SK-N-SH (cell line): ENCODE results near the gene CDC14B. TPM values are rescaled to one million over a fixed set of nuclear protein-coding genes. Genes with fewer than 3 reads are reported as not detected.

ENCODE experiments used
- CTCF ChIA-PET: fragments of 300-600, 350-600 bp; formaldehyde crosslinking; extraction: SDS; loops from one replicate; lab custom pipeline; 2021; lab: Yijun Ruan, JAX
- POLR2A ChIA-PET: fragments of 350-600 bp; sonication (Branson Sonifier 250); formaldehyde crosslinking; extraction: SDS; loops from one replicate; lab custom pipeline; 2020; ENCODE audit warnings: antibody characterized with exemption, inconsistent platforms; lab: Yijun Ruan, JAX
- DNase-seq: peaks from one replicate; pipeline ENCODE4 v3.0.0; 2012
- H2AFZ ChIP-seq: fragments of 200-600 bp; sonication (generic); 2 replicates; pipeline ENCODE4 v1.8.1; 2016; ENCODE audit warnings: antibody characterized with exemption, mild to moderate bottlenecking, low read depth
- H3F3A ChIP-seq: fragments of 200-600 bp; sonication (generic); replicated peaks from 2 replicates; pipeline ENCODE3; 2016; ENCODE audit warnings: antibody characterized with exemption, mild to moderate bottlenecking; ENCODE audit not compliant: insufficient read depth
- H3K27ac ChIP-seq, 2 experiments: fragments of 200-500 bp in 1 of 2; fragments of 200-600 bp in 1 of 2; sonication (Bioruptor generic) in 1 of 2; sonication (generic), shearing (Covaris generic) in 1 of 2; 2 replicates each; pipeline versions ENCODE4 v1.5.1 to v1.6.1; 2014 to 2016; ENCODE audit warnings: low read depth in 2 of 2, inconsistent platforms in 1 of 2, low read length in 1 of 2, mild to moderate bottlenecking in 1 of 2, mixed read lengths in 1 of 2
- H3K27me3 ChIP-seq: fragments of 200-600 bp; sonication (generic), shearing (Covaris generic); 2 replicates; pipeline ENCODE4 v1.6.1; 2016; ENCODE audit warnings: mixed run types; ENCODE audit not compliant: insufficient read depth
- H3K36me3 ChIP-seq, 2 experiments: fragments of 200-500 bp in 1 of 2; fragments of 200-600 bp in 1 of 2; sonication (Bioruptor generic) in 1 of 2; sonication (generic) in 1 of 2; replicated peaks in 1 of 2; 2 replicates each; pipeline versions ENCODE3 to v1.5.1; 2014 to 2016; ENCODE audit warnings: low read length in 1 of 2, mild to moderate bottlenecking in 1 of 2; ENCODE audit not compliant: insufficient read depth in 2 of 2, control insufficient read depth in 1 of 2
- H3K4me1 ChIP-seq, 2 experiments: fragments of 200-500 bp in 1 of 2; fragments of 200-600 bp in 1 of 2; sonication (Bioruptor generic) in 1 of 2; sonication (generic), shearing (Covaris generic) in 1 of 2; 2 replicates each; pipeline versions ENCODE4 v1.5.1 to v1.6.1; 2014 to 2016; ENCODE audit warnings: low read depth in 1 of 2, low read length in 1 of 2, mixed run types in 1 of 2; ENCODE audit not compliant: insufficient read depth in 2 of 2, control insufficient read depth in 1 of 2
- H3K4me2 ChIP-seq: fragments of 200-600 bp; sonication (generic), shearing (Covaris generic); 2 replicates; pipeline ENCODE4 v1.6.1; 2017; ENCODE audit warnings: mixed run types
- H3K4me3 ChIP-seq, 2 experiments: fragments of 200-500 bp in 1 of 2; fragments of 200-600 bp in 1 of 2; sonication (Bioruptor generic) in 1 of 2; sonication (generic), shearing (Covaris generic) in 1 of 2; 2 replicates each; pipeline versions ENCODE4 v1.5.1 to v1.8.1; 2014 to 2016; ENCODE audit warnings: low read depth in 2 of 2, inconsistent platforms in 1 of 2, low read length in 1 of 2, mild to moderate bottlenecking in 1 of 2, mixed read lengths in 1 of 2, moderate library complexity in 1 of 2
- H3K79me2 ChIP-seq: fragments of 200-600 bp; sonication (generic); 2 replicates; pipeline ENCODE4 v1.8.1; 2017; ENCODE audit warnings: mild to moderate bottlenecking; ENCODE audit not compliant: insufficient read depth
- H3K9ac ChIP-seq: fragments of 200-600 bp; sonication (generic); 2 replicates; pipeline ENCODE4 v1.6.1; 2017; ENCODE audit warnings: mixed run types
- H3K9me2 ChIP-seq: fragments of 200-600 bp; sonication (generic); 2 replicates; pipeline ENCODE4 v1.6.1; 2017; ENCODE audit warnings: mixed run types
- H3K9me3 ChIP-seq: fragments of 200-600 bp; sonication (generic); 2 replicates; pipeline ENCODE4 v1.6.1; 2017; ENCODE audit warnings: mixed run types, mild to moderate bottlenecking, moderate library complexity
- H4K20me1 ChIP-seq: fragments of 200-600 bp; sonication (generic); 2 replicates; pipeline ENCODE4 v1.6.1; 2017; ENCODE audit warnings: mild to moderate bottlenecking, mixed run types; ENCODE audit not compliant: insufficient read depth
- ELF1 ChIP-seq: IDR thresholded peaks from 2 replicates; pipeline ENCODE4 v1.4.0; 2012
- EZH2phosphoT487 ChIP-seq: fragments of 200-600 bp; sonication (generic); IDR thresholded peaks from 2 replicates; pipeline ENCODE4 v1.6.1; 2017; ENCODE audit warnings: low read depth, mixed run types, mild to moderate bottlenecking, antibody characterized with exemption, moderate library complexity, borderline replicate concordance
- FOXM1 ChIP-seq: IDR thresholded peaks from 2 replicates; pipeline ENCODE4 v1.4.0; 2012; ENCODE audit warnings: low read depth, mild to moderate bottlenecking
- JUND ChIP-seq: IDR thresholded peaks from 2 replicates; pipeline ENCODE4 v1.4.0; 2012
- MEF2A ChIP-seq: IDR thresholded peaks from 2 replicates; pipeline ENCODE4 v1.4.0; 2012; ENCODE audit warnings: low read depth, borderline replicate concordance
- MXI1 ChIP-seq: IDR thresholded peaks from 2 replicates; pipeline ENCODE4 v1.6.1; 2012; ENCODE audit warnings: mild to moderate bottlenecking, low read depth, low read length, improper control_type of control experiment
- NFIC ChIP-seq: IDR thresholded peaks from 2 replicates; pipeline ENCODE4 v1.4.0; 2012; ENCODE audit warnings: borderline replicate concordance
- PBX3 ChIP-seq: IDR thresholded peaks from 2 replicates; pipeline ENCODE4; 2012
- RCOR1 ChIP-seq: fragments of 150-350 bp; IDR thresholded peaks from 2 replicates; pipeline ENCODE4 v1.6.1; 2017; ENCODE audit warnings: antibody characterized with exemption, low read length
- RFX5 ChIP-seq: IDR thresholded peaks from 2 replicates; pipeline ENCODE4 v1.6.1; 2012; ENCODE audit warnings: mild to moderate bottlenecking, improper control_type of control experiment, low read length
- RXRA ChIP-seq: IDR thresholded peaks from 2 replicates; pipeline ENCODE4 v1.4.0; 2012; ENCODE audit warnings: low read depth, mild to moderate bottlenecking, borderline replicate concordance
- SIN3A ChIP-seq: IDR thresholded peaks from 2 replicates; pipeline ENCODE4 v1.6.1; 2012; ENCODE audit warnings: low read depth, mild to moderate bottlenecking, low read length, moderate library complexity, borderline replicate concordance
- SMC3 ChIP-seq: IDR thresholded peaks from 2 replicates; pipeline ENCODE4 v1.6.1; 2012; ENCODE audit warnings: low read depth, low read length, improper control_type of control experiment
- TAF1 ChIP-seq: IDR thresholded peaks from 2 replicates; pipeline ENCODE4 v1.6.1; 2012; ENCODE audit warnings: low read depth, mild to moderate bottlenecking, low read length, moderate library complexity, borderline replicate concordance
- TCF12 ChIP-seq: IDR thresholded peaks from 2 replicates; pipeline ENCODE4 v1.4.0; 2012
- USF1 ChIP-seq: IDR thresholded peaks from 2 replicates; pipeline ENCODE4 v1.4.0; 2012; ENCODE audit warnings: low read depth, borderline replicate concordance
- USF2 ChIP-seq: fragments of 150-350 bp; IDR thresholded peaks from 2 replicates; pipeline ENCODE4 v1.6.1; 2017; ENCODE audit warnings: antibody characterized with exemption, low read length, low read depth, borderline replicate concordance
- YY1 ChIP-seq: IDR thresholded peaks from 2 replicates; pipeline ENCODE4 v1.4.0; 2012; ENCODE audit warnings: low read depth, mild to moderate bottlenecking
- WGBS: methylation state at CpG from one replicate; pipeline ENCODE4 v1.1.6; 2017; ENCODE audit warnings: low lambda C conversion rate; 5-methylcytosine and 5-hydroxymethylcytosine counted together
- polyA plus RNA-seq, 3 experiments: library from polyadenylated mRNA; depleted of rRNA; stranded (reverse); fragments of >200 nt; gene quantifications; 2 replicates each; pipeline ENCODE4 v1.2.3, GENCODE V29; 2012
- TF ChIP-seq, protein P1 (sequence below): fragments of 200-600 bp; sonication (generic); IDR thresholded peaks from 2 replicates; pipeline ENCODE4 v1.6.1; 2017; ENCODE audit warnings: antibody characterized with exemption, mild to moderate bottlenecking, moderate library complexity
- TF ChIP-seq, protein P2 (sequence below): IDR thresholded peaks from 2 replicates; pipeline ENCODE4 v1.4.0; 2012; ENCODE audit warnings: low read depth, borderline replicate concordance

Gene CDC14B
- polyA plus RNA-seq, 1 of the 3 experiments (the other 2 are of a cell fraction): 10.1 TPM

GRCh38 chr9:96644137-96644536, 24.5 kb upstream of the CDC14B start:
- WGBS: 66% methylated on average over 2 of the region's 2 CpGs
- no peak for TF ChIP-seq SMC3
- no peak for TF ChIP-seq RXRA
- TF ChIP-seq RCOR1: no peak
- no peak for TF ChIP-seq TCF12
- TF ChIP-seq USF1: no peak
- no peak for TF ChIP-seq PBX3
- TF ChIP-seq MEF2A: no peak
- no peak for TF ChIP-seq MXI1
- TF ChIP-seq, protein P1, sequence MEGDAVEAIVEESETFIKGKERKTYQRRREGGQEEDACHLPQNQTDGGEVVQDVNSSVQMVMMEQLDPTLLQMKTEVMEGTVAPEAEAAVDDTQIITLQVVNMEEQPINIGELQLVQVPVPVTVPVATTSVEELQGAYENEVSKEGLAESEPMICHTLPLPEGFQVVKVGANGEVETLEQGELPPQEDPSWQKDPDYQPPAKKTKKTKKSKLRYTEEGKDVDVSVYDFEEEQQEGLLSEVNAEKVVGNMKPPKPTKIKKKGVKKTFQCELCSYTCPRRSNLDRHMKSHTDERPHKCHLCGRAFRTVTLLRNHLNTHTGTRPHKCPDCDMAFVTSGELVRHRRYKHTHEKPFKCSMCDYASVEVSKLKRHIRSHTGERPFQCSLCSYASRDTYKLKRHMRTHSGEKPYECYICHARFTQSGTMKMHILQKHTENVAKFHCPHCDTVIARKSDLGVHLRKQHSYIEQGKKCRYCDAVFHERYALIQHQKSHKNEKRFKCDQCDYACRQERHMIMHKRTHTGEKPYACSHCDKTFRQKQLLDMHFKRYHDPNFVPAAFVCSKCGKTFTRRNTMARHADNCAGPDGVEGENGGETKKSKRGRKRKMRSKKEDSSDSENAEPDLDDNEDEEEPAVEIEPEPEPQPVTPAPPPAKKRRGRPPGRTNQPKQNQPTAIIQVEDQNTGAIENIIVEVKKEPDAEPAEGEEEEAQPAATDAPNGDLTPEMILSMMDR: no peak
- no peak for TF ChIP-seq USF2
- TF ChIP-seq EZH2phosphoT487: no peak
- no peak for TF ChIP-seq SIN3A
- no peak for TF ChIP-seq JUND
- no peak for TF ChIP-seq TAF1
- TF ChIP-seq, protein P2, sequence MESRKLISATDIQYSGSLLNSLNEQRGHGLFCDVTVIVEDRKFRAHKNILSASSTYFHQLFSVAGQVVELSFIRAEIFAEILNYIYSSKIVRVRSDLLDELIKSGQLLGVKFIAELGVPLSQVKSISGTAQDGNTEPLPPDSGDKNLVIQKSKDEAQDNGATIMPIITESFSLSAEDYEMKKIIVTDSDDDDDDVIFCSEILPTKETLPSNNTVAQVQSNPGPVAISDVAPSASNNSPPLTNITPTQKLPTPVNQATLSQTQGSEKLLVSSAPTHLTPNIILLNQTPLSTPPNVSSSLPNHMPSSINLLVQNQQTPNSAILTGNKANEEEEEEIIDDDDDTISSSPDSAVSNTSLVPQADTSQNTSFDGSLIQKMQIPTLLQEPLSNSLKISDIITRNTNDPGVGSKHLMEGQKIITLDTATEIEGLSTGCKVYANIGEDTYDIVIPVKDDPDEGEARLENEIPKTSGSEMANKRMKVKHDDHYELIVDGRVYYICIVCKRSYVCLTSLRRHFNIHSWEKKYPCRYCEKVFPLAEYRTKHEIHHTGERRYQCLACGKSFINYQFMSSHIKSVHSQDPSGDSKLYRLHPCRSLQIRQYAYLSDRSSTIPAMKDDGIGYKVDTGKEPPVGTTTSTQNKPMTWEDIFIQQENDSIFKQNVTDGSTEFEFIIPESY: no peak
- TF ChIP-seq RFX5: no peak
- TF ChIP-seq ELF1: no peak
- TF ChIP-seq NFIC: no peak
- TF ChIP-seq FOXM1: no peak
- no peak for TF ChIP-seq YY1
- H3K36me3 ChIP-seq: peaks cover 11 to 44% of the 10 kb centered on the region in 2 experiments
- no peaks in the 10 kb centered on the region for H3K79me2 ChIP-seq
- CTCF ChIA-PET: no interaction called here
- H3K4me2 ChIP-seq: no peak overlapping the region
- peaks cover 6% of the 10 kb centered on the region for H3F3A ChIP-seq
- no peak overlapping the region for H3K9ac ChIP-seq
- POLR2A ChIA-PET: no interaction called here
- H3K9me2 ChIP-seq: no peaks in the 10 kb centered on the region
- no peak for DNase-seq
- H4K20me1 ChIP-seq: no peaks in the 10 kb centered on the region
- no peak overlapping the region for H2AFZ ChIP-seq
- H3K4me1 ChIP-seq: peaks cover 0 to 2% of the 10 kb centered on the region in 2 experiments; a peak in 1 of 4 replicates
- H3K27me3 ChIP-seq: no peaks in the 10 kb centered on the region
- no peak overlapping the region for H3K4me3 ChIP-seq
- H3K27ac ChIP-seq: no peak overlapping the region
- no peaks in the 10 kb centered on the region for H3K9me3 ChIP-seq
